SU-DHL-6 (cell line): Measurements from ENCODE around the gene FBLN2.

Source experiments
- H2AFZ ChIP-seq: fragments of 200-600 bp; sonication (generic); 2 replicates; pipeline ENCODE4 v1.6.1; 2014; ENCODE audit warnings: low read depth, mild to moderate bottlenecking, moderate library complexity, mixed read lengths, antibody characterized with exemption, low read length; ENCODE audit not compliant: severe bottlenecking
- H3F3A ChIP-seq: fragments of 200-600 bp; shearing (Covaris generic); 2 replicates; pipeline ENCODE4 v1.6.0; 2016; ENCODE audit warnings: antibody characterized with exemption, mild to moderate bottlenecking; ENCODE audit not compliant: insufficient read depth
- H3K27ac ChIP-seq: fragments of 200-600 bp; sonication (generic); 2 replicates; pipeline ENCODE4 v1.5.1; 2016; ENCODE audit warnings: low read depth, mild to moderate bottlenecking, low read length, moderate library complexity, mixed read lengths
- H3K27me3 ChIP-seq: fragments of 200-600 bp; sonication (generic), shearing (Covaris generic); 2 replicates; pipeline ENCODE4 v1.6.0; 2014; ENCODE audit warnings: mild to moderate bottlenecking, low read length
- H3K36me3 ChIP-seq: fragments of 200-600 bp; sonication (generic); 2 replicates; pipeline ENCODE4 v1.6.1; 2014; ENCODE audit warnings: mild to moderate bottlenecking, low read length, mixed read lengths
- H3K4me2 ChIP-seq: fragments of 300-600, 200-600 bp; shearing (Covaris generic), sonication (generic); 2 replicates; pipeline ENCODE4 v1.6.0; 2014; ENCODE audit warnings: low read length, low read depth, mild to moderate bottlenecking; ENCODE audit not compliant: poor library complexity, severe bottlenecking
- H3K4me3 ChIP-seq: fragments of 200-600 bp; sonication (generic); 2 replicates; pipeline ENCODE4 v1.5.1; 2014; ENCODE audit warnings: antibody characterized with exemption, low read length, mild to moderate bottlenecking, mixed read lengths; ENCODE audit not compliant: insufficient read depth, poor library complexity, severe bottlenecking
- H3K79me2 ChIP-seq: fragments of 200-600 bp; sonication (generic); 2 replicates; pipeline ENCODE4 v1.6.1; 2014; ENCODE audit warnings: mild to moderate bottlenecking, low read length, moderate library complexity; ENCODE audit not compliant: insufficient read depth
- H3K9ac ChIP-seq: fragments of 200-600 bp; sonication (generic); 2 replicates; pipeline ENCODE4 v1.7.0; 2014; ENCODE audit warnings: mild to moderate bottlenecking, low read length
- H3K9me2 ChIP-seq: fragments of 200-600 bp; sonication (generic); replicated peaks from 2 replicates; pipeline ENCODE4 v1.6.1; 2014; ENCODE audit warnings: low read length; ENCODE audit not compliant: insufficient read depth
- H3K9me3 ChIP-seq: fragments of 200-600 bp; sonication (generic); 2 replicates; pipeline ENCODE4 v1.6.1; 2014; ENCODE audit warnings: low read length, mixed read lengths; ENCODE audit not compliant: insufficient read depth
- H4K20me1 ChIP-seq: fragments of 200-600 bp; sonication (generic); 2 replicates; pipeline ENCODE4 v1.6.1; 2014; ENCODE audit warnings: low read depth, mild to moderate bottlenecking, antibody characterized with exemption, low read length, moderate library complexity, mixed read lengths
- CTCF ChIP-seq: fragments of 200-600 bp; sonication (generic); IDR thresholded peaks from one replicate; pipeline ENCODE4 v1.5.1; 2017; ENCODE audit warnings: antibody characterized with exemption, mild to moderate bottlenecking, low read length, moderate library complexity; ENCODE audit not compliant: insufficient read depth, poor library complexity, severe bottlenecking
- EZH2phosphoT487 ChIP-seq: fragments of 200-600 bp; sonication (generic), shearing (Covaris generic); conservative IDR thresholded peaks from 2 replicates; pipeline ENCODE4 v1.6.1; 2018; ENCODE audit warnings: mild to moderate bottlenecking, antibody characterized with exemption, low read length, moderate library complexity, mixed read lengths

Gene FBLN2

GRCh38 chr3:13522236-13522635 lies 26.7 kb upstream of the FBLN2 start:
- Histone ChIP-seq H3K4me3 (no peak overlapping the region), H4K20me1 (no peaks in the 10 kb centered on the region), H3F3A (no peaks in the 10 kb centered on the region), H3K9me3 (no peaks in the 10 kb centered on the region), H3K36me3 (no peaks in the 10 kb centered on the region), H3K27me3 (no peaks in the 10 kb centered on the region), H3K9me2 (no peaks in the 10 kb centered on the region), H3K4me2 (no peak overlapping the region), H3K27ac (no peak overlapping the region), H2AFZ (no peak overlapping the region), H3K79me2 (no peaks in the 10 kb centered on the region), H3K9ac (no peak overlapping the region)
- TF ChIP-seq EZH2phosphoT487 (no peak), CTCF (no peak)

GRCh38 chr3:13524979-13525669 lies 23.8 kb upstream of the FBLN2 start:
- H3K36me3 ChIP-seq: no peaks in the 10 kb centered on the region
- no peaks in the 10 kb centered on the region for H3K9me3 ChIP-seq
- H3K4me3 ChIP-seq: no peak overlapping the region
- H3K4me2 ChIP-seq: no peak overlapping the region
- no peak overlapping the region for H3K9ac ChIP-seq
- H2AFZ ChIP-seq: no peak overlapping the region
- no peaks in the 10 kb centered on the region for H3F3A ChIP-seq
- no peaks in the 10 kb centered on the region for H3K79me2 ChIP-seq
- no peaks in the 10 kb centered on the region for H3K27me3 ChIP-seq
- H4K20me1 ChIP-seq: no peaks in the 10 kb centered on the region
- no peaks in the 10 kb centered on the region for H3K9me2 ChIP-seq
- H3K27ac ChIP-seq: no peak overlapping the region
- TF ChIP-seq EZH2phosphoT487: no peak
- TF ChIP-seq CTCF: no peak

- no peak overlapping the region for H2AFZ ChIP-seq
- H3K4me2 ChIP-seq: no peak overlapping the region
- H3K9me2 ChIP-seq: no peaks in the 10 kb centered on the region
- H3K27me3 ChIP-seq: no peaks in the 10 kb centered on the region
- H4K20me1 ChIP-seq: no peaks in the 10 kb centered on the region
- no peaks in the 10 kb centered on the region for H3K9me3 ChIP-seq
- H3K79me2 ChIP-seq: no peaks in the 10 kb centered on the region
- no peaks in the 10 kb centered on the region for H3F3A ChIP-seq
- TF ChIP-seq EZH2phosphoT487: no peak
- TF ChIP-seq CTCF: no peak
- H3K9ac ChIP-seq: no peak overlapping the region
- no peak overlapping the region for H3K4me3 ChIP-seq
- H3K27ac ChIP-seq: no peak overlapping the region
- H3K36me3 ChIP-seq: no peaks in the 10 kb centered on the region
Measured at GRCh38 chr3:13525827-13526625, 22.9 kb upstream of the FBLN2 start.
